Mucosa of descending colon (tissue), 3 donors: ENCODE data around the gene TRIP12. TPM values are rescaled to one million over a fixed set of nuclear protein-coding genes. Genes with fewer than 3 reads are reported as not detected.

Experiments
- ATAC-seq: fragments of 200-7000 bp; cut with Tn5 transposase; one replicate; pipeline ENCODE4 v1.9.1; 2020; ENCODE audit warnings: mild to moderate bottlenecking, moderate library complexity
- DNase-seq, 3 donors: peaks; one replicate each; pipeline ENCODE4 v3.0.0-alpha.2; 2020
- H3K36me3 ChIP-seq: fragments of 200-600 bp; one replicate; pipeline ENCODE4 v1.8.0; 2021; ENCODE audit warnings: low read depth, mild to moderate bottlenecking
- H3K4me1 ChIP-seq: fragments of 200-600 bp; one replicate; pipeline ENCODE4 v1.8.0; 2021; ENCODE audit warnings: low read depth, mild to moderate bottlenecking
- H3K4me3 ChIP-seq: fragments of 200-600 bp; one replicate; pipeline ENCODE4 v1.8.0; 2021; ENCODE audit warnings: mild to moderate bottlenecking
- H3K9me3 ChIP-seq: fragments of 200-600 bp; one replicate; pipeline ENCODE4 v1.8.0; 2021; ENCODE audit warnings: mild to moderate bottlenecking
- intact Hi-C, 2 donors: fragments of 100-400 bp; cut with DNase I in 1 of 2; cut with micrococcal nuclease in 1 of 2; formaldehyde crosslinking; loops; one replicate each; pipeline versions ENCODE4 v1.11.0 to v1.11.1; 2022; cut with DNase I, micrococcal nuclease
- total RNA-seq, 3 donors: library from RNA; stranded (reverse); fragmentation: NEBNext Ultra II Directional in 2 of 3; extraction: Animal tissue kit (Norgen Biotek cat#: 25700) in 2 of 3; gene quantifications; one replicate each; pipeline versions ENCODE4 v1.2.1 to v1.2.4, GENCODE V29; 2021 to 2023
- TF ChIP-seq, protein P1 (sequence below): fragments of 200-600 bp; IDR thresholded peaks from one replicate; pipeline ENCODE4 v1.8.0; 2022; ENCODE audit warnings: antibody characterized with exemption, mild to moderate bottlenecking
- donor health status: DM: no; HTN: no; CAD: no; lungs with moderate emphysema.
- donor health status: DM: no; HTN: no; CAD: no.
- donor health status: DM: no; HTN: yes; CAD: no.

Gene TRIP12
- total RNA-seq, 3 donors from 2014 or later, result 196 to 240 (median 202) TPM

DNA sequence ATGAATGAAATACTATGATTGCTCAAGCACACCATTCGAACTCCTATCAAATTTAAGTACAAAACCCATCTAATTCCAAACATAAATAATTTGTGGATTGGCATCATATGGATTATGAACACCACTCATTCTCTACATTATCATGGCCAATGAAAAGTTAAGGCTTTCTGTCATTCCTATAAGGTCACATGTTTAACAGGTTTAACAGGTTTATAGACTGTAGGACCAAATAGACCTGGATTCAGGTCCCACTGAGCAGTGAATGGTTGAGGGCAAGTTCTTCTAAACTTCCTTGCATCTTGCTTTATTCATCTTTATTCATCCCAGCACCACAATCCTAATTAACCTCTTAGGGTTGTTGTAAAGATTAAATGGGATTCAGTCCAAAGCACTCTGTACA is 33.9 kb upstream of the TRIP12 start:
- Histone ChIP-seq H3K4me3 (no peak overlapping the region), H3K9me3 (no peaks in the 10 kb centered on the region), H3K36me3 (no peaks in the 10 kb centered on the region), H3K4me1 (no peaks in the 10 kb centered on the region)
- TF ChIP-seq, protein P1, sequence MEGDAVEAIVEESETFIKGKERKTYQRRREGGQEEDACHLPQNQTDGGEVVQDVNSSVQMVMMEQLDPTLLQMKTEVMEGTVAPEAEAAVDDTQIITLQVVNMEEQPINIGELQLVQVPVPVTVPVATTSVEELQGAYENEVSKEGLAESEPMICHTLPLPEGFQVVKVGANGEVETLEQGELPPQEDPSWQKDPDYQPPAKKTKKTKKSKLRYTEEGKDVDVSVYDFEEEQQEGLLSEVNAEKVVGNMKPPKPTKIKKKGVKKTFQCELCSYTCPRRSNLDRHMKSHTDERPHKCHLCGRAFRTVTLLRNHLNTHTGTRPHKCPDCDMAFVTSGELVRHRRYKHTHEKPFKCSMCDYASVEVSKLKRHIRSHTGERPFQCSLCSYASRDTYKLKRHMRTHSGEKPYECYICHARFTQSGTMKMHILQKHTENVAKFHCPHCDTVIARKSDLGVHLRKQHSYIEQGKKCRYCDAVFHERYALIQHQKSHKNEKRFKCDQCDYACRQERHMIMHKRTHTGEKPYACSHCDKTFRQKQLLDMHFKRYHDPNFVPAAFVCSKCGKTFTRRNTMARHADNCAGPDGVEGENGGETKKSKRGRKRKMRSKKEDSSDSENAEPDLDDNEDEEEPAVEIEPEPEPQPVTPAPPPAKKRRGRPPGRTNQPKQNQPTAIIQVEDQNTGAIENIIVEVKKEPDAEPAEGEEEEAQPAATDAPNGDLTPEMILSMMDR, result no peak
- DNase-seq (no peak), ATAC-seq (no peak)
- intact Hi-C loops, result no loop called here

DNA sequence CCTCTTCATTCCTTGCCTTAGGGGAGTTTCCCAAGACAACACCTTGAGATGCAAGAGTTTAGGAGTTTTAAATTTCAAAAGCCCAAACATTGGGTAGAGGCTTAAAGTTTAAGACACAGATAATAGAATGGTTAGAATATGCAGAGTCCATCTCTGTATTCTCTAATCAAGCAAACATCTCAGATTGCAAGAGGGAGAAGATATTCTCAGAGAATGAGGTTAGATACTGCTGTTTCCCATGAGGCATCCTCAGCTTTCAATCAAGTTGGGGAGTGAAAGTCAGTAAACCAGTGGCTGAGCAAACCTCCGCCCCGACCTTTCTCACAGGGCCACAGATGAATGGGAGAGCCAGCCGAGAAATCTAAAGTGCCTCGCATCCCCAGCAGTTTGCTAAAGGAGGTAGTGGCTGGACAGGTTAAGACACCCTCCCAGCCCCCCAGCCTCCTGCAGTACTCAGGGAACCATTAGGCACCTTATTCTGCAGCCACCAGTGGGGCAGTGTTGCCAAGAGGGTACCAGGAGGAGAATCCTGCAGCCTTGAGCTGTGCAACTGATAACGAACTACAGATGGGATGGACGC is 30.5 kb upstream of the TRIP12 start:
- Histone ChIP-seq H3K4me3 (no peak overlapping the region), H3K4me1 (no peaks in the 10 kb centered on the region), H3K9me3 (no peaks in the 10 kb centered on the region), H3K36me3 (no peaks in the 10 kb centered on the region)
- no peak for ATAC-seq
- TF ChIP-seq, protein P1, result no peak
- no peak for DNase-seq
- intact Hi-C loops, result no loop called here

DNA sequence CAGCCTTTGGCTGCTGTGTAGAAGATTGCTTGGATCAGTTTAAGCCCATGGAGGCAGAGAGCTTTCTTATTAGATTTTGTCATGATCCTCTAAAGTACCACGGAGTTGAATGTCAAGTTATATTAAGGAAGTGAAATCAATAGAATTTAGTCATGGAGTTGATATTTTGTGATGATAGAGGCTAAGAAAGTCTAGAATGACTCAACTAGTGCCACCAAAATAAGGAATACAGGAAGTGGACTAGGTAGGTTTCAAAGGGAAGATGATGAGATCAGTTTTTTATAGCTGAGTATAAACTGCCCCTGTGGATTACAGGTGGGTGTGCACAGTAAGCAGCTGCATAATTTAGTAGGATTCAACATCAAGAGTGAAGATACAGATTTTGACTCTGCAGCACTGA is 25.7 kb upstream of the TRIP12 start:
- H3K36me3 ChIP-seq, result no peaks in the 10 kb centered on the region
- intact Hi-C loops, result no loop called here
- ATAC-seq (no peak), DNase-seq (no peak)
- no peaks in the 10 kb centered on the region for H3K9me3 ChIP-seq
- no peaks in the 10 kb centered on the region for H3K4me1 ChIP-seq
- no peak overlapping the region for H3K4me3 ChIP-seq
- TF ChIP-seq, protein P1, result no peak

DNA sequence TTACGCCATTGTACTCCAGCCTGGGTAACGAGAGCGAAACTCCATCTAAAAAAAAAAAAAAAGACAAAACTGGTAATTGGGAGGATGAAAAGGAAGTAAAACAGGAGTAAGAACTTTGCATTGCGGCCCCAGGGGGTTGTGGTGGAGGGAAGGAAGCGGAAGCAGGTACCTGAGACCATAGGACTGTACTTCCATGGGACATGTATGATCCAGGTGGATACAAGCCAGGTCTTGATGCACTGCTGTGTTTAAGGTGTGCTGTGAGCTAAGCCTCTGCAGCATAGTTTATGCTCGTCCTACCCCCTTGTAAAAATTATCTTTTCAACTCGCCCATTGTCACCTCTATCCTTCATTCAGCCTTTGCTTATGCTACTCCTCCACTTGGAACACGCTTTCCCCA is 24.2 kb upstream of the TRIP12 start:
- H3K4me3 ChIP-seq, result no peak overlapping the region
- H3K4me1 ChIP-seq, result no peaks in the 10 kb centered on the region
- no peaks in the 10 kb centered on the region for H3K9me3 ChIP-seq
- H3K36me3 ChIP-seq, result no peaks in the 10 kb centered on the region
- DNase-seq (no peak), ATAC-seq (no peak)
- TF ChIP-seq, protein P1, result no peak
- intact Hi-C loops, result no loop called here

DNA sequence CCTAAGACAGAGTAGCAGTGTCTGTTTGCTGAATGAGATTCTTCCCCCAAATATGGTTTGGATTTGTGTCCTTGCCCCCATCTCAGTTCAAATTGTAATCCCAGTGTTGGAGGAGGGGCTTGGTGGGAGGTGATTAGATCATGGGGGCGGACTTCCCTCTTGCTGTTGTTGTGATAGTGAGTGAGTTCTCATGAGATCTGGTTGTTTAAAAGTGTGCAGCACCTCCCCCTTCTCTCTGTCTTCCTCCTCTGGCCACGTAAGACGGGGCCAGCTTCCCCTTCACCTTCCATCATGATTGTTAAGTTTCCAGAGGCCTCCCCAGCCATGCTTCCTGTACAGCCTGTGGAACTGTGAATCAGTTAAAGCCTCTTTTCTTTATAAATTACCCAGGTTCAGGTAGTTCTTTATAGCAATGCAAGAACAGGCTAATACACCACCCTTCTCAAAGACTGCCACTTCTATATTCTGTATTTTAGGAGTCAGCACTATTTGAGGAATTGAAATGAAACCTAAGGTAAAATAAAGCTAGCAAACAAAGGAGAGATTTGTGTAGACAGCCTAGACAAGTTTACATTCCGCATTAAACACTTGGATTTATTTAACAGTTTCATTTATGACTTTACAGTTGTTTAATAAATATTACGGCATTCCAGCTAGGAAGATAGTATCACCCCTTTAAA is 22.1 kb upstream of the TRIP12 start:
- TF ChIP-seq, protein P1, result no peak
- Histone ChIP-seq H3K4me1 (no peaks in the 10 kb centered on the region), H3K4me3 (no peak overlapping the region), H3K36me3 (no peaks in the 10 kb centered on the region), H3K9me3 (no peaks in the 10 kb centered on the region)
- intact Hi-C loops, result no loop called here
- DNase-seq (no peak), ATAC-seq (no peak)
